GM12874 (cell line): ENCODE results near the gene CIBAR2.

ENCODE experiments used
- TF ChIP-seq, protein P1 (sequence below): IDR thresholded peaks from 2 replicates; pipeline ENCODE4 v1.5.1; 2011; ENCODE audit warnings: low read depth, mild to moderate bottlenecking, control low read depth, low read length, moderate library complexity; ENCODE audit not compliant: insufficient read depth

The CIBAR2 gene

GRCh38 chr16:85148931-85149330, 36.7 kb upstream of the CIBAR2 start:
- TF ChIP-seq, protein P1, sequence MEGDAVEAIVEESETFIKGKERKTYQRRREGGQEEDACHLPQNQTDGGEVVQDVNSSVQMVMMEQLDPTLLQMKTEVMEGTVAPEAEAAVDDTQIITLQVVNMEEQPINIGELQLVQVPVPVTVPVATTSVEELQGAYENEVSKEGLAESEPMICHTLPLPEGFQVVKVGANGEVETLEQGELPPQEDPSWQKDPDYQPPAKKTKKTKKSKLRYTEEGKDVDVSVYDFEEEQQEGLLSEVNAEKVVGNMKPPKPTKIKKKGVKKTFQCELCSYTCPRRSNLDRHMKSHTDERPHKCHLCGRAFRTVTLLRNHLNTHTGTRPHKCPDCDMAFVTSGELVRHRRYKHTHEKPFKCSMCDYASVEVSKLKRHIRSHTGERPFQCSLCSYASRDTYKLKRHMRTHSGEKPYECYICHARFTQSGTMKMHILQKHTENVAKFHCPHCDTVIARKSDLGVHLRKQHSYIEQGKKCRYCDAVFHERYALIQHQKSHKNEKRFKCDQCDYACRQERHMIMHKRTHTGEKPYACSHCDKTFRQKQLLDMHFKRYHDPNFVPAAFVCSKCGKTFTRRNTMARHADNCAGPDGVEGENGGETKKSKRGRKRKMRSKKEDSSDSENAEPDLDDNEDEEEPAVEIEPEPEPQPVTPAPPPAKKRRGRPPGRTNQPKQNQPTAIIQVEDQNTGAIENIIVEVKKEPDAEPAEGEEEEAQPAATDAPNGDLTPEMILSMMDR = no peak

- TF ChIP-seq, protein P1 = no peak
Observed at GRCh38 chr16:85146922-85147651, 34.8 kb upstream of the CIBAR2 start.

DNA sequence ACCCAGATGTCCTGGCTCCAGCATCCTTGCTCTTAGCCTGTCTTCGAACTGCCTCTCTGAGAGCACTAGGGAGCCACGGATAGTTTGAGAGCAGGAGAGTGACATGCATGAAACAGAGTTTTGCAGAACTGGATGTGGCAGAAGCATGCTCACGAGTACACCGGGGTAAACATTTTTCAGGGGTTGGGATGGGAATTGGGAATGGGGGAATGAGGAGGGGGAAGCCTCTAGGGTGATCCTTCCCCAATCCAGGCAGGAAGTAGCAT, 34.2 kb upstream of the CIBAR2 start:
- TF ChIP-seq, protein P1 = no peak

DNA sequence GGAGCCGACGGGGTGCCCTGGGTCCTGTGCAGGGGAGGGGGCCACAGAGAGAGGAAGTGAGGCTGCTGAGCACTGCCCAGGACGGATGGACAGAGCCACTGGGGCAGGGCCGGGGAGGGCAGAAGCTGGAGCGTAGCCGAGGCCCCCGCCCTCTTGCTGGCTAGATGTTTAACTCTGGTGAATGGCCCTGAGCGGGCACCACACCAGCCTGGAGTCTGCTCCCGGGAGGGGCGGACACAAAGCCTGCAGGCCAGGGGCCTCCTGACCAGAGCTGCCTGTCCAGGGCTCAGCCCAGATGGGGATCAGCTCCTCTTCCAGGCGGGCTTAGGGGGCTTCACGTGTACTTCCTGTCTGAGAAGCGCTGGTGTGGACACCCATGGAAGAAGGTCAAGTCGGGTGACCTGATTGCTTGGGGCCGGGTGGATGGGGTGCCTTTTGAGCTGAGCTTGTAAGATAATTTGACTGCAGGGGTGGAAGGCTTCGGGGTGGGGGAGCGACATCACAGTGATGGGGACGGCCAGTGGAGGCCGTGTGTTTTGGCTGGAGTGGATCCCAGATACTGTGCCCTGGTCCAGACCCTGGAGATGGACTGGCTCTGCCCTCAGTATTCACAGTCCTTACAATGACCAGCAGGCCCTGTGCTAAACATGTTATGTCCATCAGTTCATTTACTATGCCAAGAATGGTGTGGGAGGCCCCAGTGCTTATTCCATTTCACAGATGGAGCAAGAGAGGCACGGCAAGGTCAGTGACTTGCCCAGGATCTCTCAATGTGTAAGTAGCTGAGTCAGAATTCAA, 33.7 kb upstream of the CIBAR2 start:
- TF ChIP-seq, protein P1 = no peak

DNA sequence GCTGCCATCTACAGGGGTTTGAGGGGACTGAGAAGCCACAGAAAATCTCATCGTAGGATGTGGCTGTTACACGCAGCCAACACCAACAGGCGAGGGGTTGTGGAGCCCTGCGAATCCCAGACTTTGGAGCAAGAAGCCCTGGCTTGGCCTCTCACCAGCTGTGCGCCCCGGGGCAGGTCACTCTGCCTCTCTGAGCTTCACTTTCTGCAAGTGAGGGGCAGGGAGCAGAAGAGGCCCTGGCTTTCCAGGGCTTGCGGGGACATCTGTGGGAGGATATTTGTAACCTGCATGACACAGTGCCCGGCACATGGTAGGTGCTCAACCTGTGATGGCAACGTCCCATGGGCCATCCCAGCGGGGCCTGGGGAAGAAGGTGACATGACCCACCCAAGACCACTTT, 32.9 kb upstream of the CIBAR2 start:
- TF ChIP-seq, protein P1 = no peak

GRCh38 chr16:85144026-85144915, 32.0 kb upstream of the CIBAR2 start:
- TF ChIP-seq, protein P1 = no peak

GRCh38 chr16:85142771-85143211, 30.5 kb upstream of the CIBAR2 start:
- TF ChIP-seq, protein P1 = no peak
